GM21367 (cell line): ENCODE measurements around the gene HBG1.

Experiments
- ATAC-seq: cut with Tn5 transposase; IDR thresholded peaks from one replicate; pipeline ENCODE4 v1.9.1; 2021; ENCODE audit not compliant: unreplicated experiment

Gene HBG1

DNA sequence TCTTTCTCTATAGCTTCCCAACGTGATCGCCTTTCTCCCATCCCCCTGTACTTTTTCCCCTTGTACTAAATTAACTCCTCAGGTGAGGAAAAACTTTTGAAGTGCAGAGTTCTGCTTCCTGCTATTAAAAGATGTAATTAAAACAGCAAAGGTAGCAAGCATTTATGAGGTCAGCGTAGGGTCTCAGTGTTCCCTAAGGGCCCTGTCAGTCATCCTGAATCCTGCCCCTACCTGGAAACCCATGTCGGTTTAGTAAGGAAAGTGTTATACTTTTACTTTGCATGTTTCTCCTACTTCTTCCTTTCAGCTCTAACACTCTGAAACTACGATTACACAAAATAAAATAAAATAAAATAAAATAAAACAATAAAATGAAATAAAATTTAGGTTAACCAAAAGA, 21.5 kb downstream of the HBG1 start:
- no peak for ATAC-seq

- ATAC-seq, result no peak
Measured at GRCh38 chr11:5227681-5228080, 22.0 kb downstream of the HBG1 start.

DNA sequence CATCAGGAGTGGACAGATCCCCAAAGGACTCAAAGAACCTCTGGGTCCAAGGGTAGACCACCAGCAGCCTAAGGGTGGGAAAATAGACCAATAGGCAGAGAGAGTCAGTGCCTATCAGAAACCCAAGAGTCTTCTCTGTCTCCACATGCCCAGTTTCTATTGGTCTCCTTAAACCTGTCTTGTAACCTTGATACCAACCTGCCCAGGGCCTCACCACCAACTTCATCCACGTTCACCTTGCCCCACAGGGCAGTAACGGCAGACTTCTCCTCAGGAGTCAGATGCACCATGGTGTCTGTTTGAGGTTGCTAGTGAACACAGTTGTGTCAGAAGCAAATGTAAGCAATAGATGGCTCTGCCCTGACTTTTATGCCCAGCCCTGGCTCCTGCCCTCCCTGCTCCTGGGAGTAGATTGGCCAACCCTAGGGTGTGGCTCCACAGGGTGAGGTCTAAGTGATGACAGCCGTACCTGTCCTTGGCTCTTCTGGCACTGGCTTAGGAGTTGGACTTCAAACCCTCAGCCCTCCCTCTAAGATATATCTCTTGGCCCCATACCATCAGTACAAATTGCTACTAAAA, 22.8 kb downstream of the HBG1 start, which contains the start of gene HBB:
Gene HBB (minus strand): TSS at position 340 of the 579 bp plus-strand sequence. CDS start 50 bp downstream, at position 290.
- no peak for ATAC-seq

DNA sequence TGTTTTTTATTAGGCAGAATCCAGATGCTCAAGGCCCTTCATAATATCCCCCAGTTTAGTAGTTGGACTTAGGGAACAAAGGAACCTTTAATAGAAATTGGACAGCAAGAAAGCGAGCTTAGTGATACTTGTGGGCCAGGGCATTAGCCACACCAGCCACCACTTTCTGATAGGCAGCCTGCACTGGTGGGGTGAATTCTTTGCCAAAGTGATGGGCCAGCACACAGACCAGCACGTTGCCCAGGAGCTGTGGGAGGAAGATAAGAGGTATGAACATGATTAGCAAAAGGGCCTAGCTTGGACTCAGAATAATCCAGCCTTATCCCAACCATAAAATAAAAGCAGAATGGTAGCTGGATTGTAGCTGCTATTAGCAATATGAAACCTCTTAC, 24.2 kb downstream of the HBG1 start:
- no peak for ATAC-seq

- no peak for ATAC-seq
Measured at GRCh38 chr11:5224538-5225479, 24.8 kb downstream of the HBG1 start.

GRCh38 chr11:5223686-5224085, 26.0 kb downstream of the HBG1 start:
- no peak for ATAC-seq

DNA sequence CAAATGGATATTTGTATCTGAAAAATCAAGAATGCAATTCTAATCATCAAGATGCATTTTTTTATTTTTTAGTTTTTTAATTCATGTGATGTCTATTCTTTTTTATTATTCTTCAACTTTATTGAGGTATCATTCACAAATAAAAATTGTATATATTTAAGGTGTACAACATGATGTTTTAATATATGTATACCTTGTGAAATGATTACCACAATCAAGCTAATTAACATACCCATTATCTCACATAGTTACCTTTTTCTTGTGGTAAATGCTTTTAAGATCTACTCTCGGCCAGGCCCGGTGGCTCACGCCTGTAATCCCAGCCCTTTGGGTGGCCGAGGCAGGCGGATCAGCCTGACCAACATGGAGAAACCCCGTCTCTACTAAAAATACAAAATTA, 26.5 kb downstream of the HBG1 start:
- ATAC-seq, result no peak

DNA sequence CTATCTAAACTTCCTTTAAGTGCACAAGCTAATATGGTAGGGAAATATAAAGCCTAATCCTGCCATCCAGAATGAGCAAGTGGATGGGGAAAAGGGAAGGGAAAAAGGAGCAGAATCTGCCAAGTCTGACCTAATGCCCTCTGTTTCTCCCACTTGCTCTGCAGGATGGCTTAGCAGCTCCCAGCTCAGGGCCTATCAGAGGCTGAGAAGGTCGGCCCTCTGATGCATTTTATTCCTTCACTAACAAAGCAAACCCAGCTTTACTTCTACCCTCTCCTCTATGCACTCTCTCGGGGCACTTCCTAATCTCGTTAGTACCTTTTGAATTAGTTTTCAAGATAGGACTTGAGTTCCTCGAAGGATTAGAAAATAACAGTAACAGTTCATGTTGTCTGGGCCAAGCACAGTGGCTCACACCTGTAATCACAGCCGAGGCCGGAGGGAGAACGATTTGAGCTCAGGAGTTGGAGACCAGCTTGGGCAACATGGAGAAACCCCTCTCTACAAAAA, 39.2 kb downstream of the HBG1 start:
- no peak for ATAC-seq

GRCh38 chr11:5204787-5205186, 44.9 kb downstream of the HBG1 start:
- peak; percentile 68 for ATAC-seq

GRCh38 chr11:5203366-5203765, 46.3 kb downstream of the HBG1 start:
- no peak for ATAC-seq

DNA sequence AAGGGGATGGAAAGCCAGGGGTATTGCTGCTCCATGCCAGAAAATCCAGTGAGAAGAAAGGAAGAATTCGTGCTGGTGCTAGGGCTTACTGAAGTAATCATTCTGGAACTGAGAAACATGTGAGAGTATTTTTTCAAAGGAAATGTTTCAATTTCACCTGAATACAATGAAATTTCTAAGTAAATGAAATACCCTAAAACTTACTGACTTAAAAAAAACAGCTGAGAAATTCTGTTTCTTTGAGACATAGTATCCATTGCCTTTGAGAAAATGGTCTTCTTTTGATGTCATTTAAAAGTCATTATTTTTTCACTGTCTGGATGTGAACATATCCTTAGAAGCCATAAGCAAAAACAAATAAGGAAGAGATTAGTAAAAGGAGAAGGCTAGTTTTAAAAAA, 49.1 kb downstream of the HBG1 start, which contains the start of gene OR51V1:
Gene OR51V1 (minus strand): TSS at position 101 of the 400 bp plus-strand sequence. CDS start 0 bp downstream, at position 101.
- no peak for ATAC-seq

- ATAC-seq, result no peak
Measured at GRCh38 chr11:5198285-5198684, 51.4 kb downstream of the HBG1 start.
